DND-41 (cell line): ENCODE results near the gene CNTN5.

ENCODE experiments used
- ATAC-seq: fragments of 200-7000 bp; cut with Tn5 transposase; 3 replicates; pipeline ENCODE4 v1.9.1; 2021; ENCODE audit warnings: low read depth; ENCODE audit not compliant: insufficient read depth
- DNase-seq: peaks from one replicate; pipeline ENCODE4 v3.0.0-alpha.2; 2020
- H2AFZ ChIP-seq: 2 replicates; pipeline ENCODE4 v1.6.0; 2012; ENCODE audit warnings: low read depth, low read length
- H3K27ac ChIP-seq: 2 replicates; pipeline ENCODE4 v1.5.1; 2012; ENCODE audit warnings: low read length, inconsistent platforms
- H3K27me3 ChIP-seq: fragments of 200-600 bp; sonication (generic); 2 replicates; pipeline ENCODE4 v1.6.0; 2012; ENCODE audit warnings: low read length, mild to moderate bottlenecking, inconsistent platforms; ENCODE audit not compliant: insufficient read depth, poor library complexity
- H3K36me3 ChIP-seq: 2 replicates; pipeline ENCODE4 v1.5.1; 2012; ENCODE audit warnings: low read length, inconsistent platforms; ENCODE audit not compliant: insufficient read depth
- H3K4me1 ChIP-seq: 2 replicates; pipeline ENCODE4 v1.5.1; 2012; ENCODE audit warnings: mild to moderate bottlenecking, low read length; ENCODE audit not compliant: insufficient read depth
- H3K4me2 ChIP-seq: 2 replicates; pipeline ENCODE4 v1.6.0; 2012; ENCODE audit warnings: mild to moderate bottlenecking, moderate library complexity, low read length, inconsistent platforms; ENCODE audit not compliant: insufficient read depth
- H3K4me3 ChIP-seq, 2 experiments: fragments of 200-600 bp in 1 of 2; shearing (Covaris generic) in 1 of 2; 2 replicates each; pipeline ENCODE4 v1.5.1; 2012 to 2016; ENCODE audit warnings: inconsistent platforms in 2 of 2, low read length in 2 of 2, mild to moderate bottlenecking in 2 of 2, low read depth in 1 of 2, moderate library complexity in 1 of 2
- H3K79me2 ChIP-seq: 2 replicates; pipeline ENCODE4 v1.6.0; 2012; ENCODE audit warnings: low read length, inconsistent platforms; ENCODE audit not compliant: insufficient read depth
- H3K9ac ChIP-seq: 2 replicates; pipeline ENCODE4 v1.6.0; 2012; ENCODE audit warnings: low read depth, mild to moderate bottlenecking, inconsistent platforms, low read length, moderate library complexity
- H3K9me3 ChIP-seq: 2 replicates; pipeline ENCODE4 v1.5.1; 2012; ENCODE audit warnings: low read length, moderate library complexity, mild to moderate bottlenecking, inconsistent platforms; ENCODE audit not compliant: insufficient read depth, severe bottlenecking
- H4K20me1 ChIP-seq: 2 replicates; pipeline ENCODE4 v1.6.0; 2012; ENCODE audit warnings: low read length; ENCODE audit not compliant: insufficient read depth
- EZH2 ChIP-seq: IDR thresholded peaks from 3 replicates; pipeline ENCODE4 v1.6.1; 2012; ENCODE audit warnings: borderline replicate concordance, low read depth, mild to moderate bottlenecking, moderate library complexity, low read length, inconsistent platforms; ENCODE audit not compliant: severe bottlenecking
- TF ChIP-seq, protein P1 (sequence below): IDR thresholded peaks from 2 replicates; pipeline ENCODE4 v1.5.1; 2012; ENCODE audit warnings: borderline replicate concordance, low read length, moderate library complexity, mild to moderate bottlenecking; ENCODE audit not compliant: poor library complexity, severe bottlenecking; ENCODE audit errors: extremely low read depth

The CNTN5 gene

GRCh38 chr11:99716302-99716701 lies 695.6 kb downstream of the CNTN5 start:
- H3K79me2 ChIP-seq: no peaks in the 10 kb centered on the region
- H3K36me3 ChIP-seq: no peaks in the 10 kb centered on the region
- ATAC-seq (no peak), DNase-seq (no peak)
- no peaks in the 10 kb centered on the region for H4K20me1 ChIP-seq
- no peak overlapping the region for H3K4me3 ChIP-seq
- H3K9ac ChIP-seq: no peak overlapping the region
- H2AFZ ChIP-seq: no peak overlapping the region
- TF ChIP-seq, protein P1, sequence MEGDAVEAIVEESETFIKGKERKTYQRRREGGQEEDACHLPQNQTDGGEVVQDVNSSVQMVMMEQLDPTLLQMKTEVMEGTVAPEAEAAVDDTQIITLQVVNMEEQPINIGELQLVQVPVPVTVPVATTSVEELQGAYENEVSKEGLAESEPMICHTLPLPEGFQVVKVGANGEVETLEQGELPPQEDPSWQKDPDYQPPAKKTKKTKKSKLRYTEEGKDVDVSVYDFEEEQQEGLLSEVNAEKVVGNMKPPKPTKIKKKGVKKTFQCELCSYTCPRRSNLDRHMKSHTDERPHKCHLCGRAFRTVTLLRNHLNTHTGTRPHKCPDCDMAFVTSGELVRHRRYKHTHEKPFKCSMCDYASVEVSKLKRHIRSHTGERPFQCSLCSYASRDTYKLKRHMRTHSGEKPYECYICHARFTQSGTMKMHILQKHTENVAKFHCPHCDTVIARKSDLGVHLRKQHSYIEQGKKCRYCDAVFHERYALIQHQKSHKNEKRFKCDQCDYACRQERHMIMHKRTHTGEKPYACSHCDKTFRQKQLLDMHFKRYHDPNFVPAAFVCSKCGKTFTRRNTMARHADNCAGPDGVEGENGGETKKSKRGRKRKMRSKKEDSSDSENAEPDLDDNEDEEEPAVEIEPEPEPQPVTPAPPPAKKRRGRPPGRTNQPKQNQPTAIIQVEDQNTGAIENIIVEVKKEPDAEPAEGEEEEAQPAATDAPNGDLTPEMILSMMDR: no peak
- no peak for TF ChIP-seq EZH2
- no peak overlapping the region for H3K27ac ChIP-seq
- H3K9me3 ChIP-seq: no peaks in the 10 kb centered on the region
- H3K27me3 ChIP-seq: no peaks in the 10 kb centered on the region
- H3K4me1 ChIP-seq: no peaks in the 10 kb centered on the region
- no peak overlapping the region for H3K4me2 ChIP-seq

GRCh38 chr11:99718291-99718690 lies 697.5 kb downstream of the CNTN5 start:
- H3K9ac ChIP-seq: no peak overlapping the region
- no peak overlapping the region for H3K4me3 ChIP-seq
- TF ChIP-seq EZH2: no peak
- TF ChIP-seq, protein P1: no peak
- no peaks in the 10 kb centered on the region for H3K27me3 ChIP-seq
- ATAC-seq (no peak), DNase-seq (no peak)
- no peaks in the 10 kb centered on the region for H3K36me3 ChIP-seq
- H3K4me1 ChIP-seq: no peaks in the 10 kb centered on the region
- H2AFZ ChIP-seq: no peak overlapping the region
- no peak overlapping the region for H3K27ac ChIP-seq
- H4K20me1 ChIP-seq: no peaks in the 10 kb centered on the region
- H3K79me2 ChIP-seq: no peaks in the 10 kb centered on the region
- no peaks in the 10 kb centered on the region for H3K9me3 ChIP-seq
- H3K4me2 ChIP-seq: no peak overlapping the region

DNA sequence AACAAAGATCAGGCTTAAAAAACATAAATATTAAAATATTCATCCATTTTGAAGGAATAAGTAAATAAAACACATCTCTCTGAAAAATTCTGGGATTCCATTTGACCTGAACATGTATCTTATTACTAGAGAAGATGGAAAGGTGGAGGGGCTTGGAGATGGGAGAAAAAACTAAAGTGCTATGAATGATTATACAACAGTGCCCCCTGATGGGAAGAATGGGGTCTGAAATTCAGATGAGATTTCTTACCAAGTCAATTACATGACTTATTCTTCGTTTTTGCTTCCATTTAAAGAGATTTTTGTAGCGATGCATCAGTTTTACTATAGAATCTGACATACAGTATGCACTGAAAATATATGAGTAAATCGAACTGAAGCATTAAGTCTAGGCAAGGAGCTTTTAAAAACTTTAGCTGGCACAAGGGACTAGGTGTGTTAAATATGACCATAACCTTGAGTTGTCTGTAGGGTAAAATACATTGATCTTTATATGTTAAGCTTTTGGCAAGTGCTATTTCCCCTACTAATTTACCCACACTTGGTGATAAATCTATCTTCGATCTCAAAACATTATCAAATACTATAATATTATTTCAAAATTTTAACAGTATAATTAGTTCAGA lies 718.8 kb downstream of the CNTN5 start:
- Histone ChIP-seq H3K9ac (no peak overlapping the region), H3K79me2 (no peaks in the 10 kb centered on the region), H3K36me3 (no peaks in the 10 kb centered on the region), H3K4me2 (no peak overlapping the region), H4K20me1 (no peaks in the 10 kb centered on the region), H3K27me3 (no peaks in the 10 kb centered on the region), H3K27ac (no peak overlapping the region), H3K9me3 (no peaks in the 10 kb centered on the region), H2AFZ (no peak overlapping the region), H3K4me1 (no peaks in the 10 kb centered on the region), H3K4me3 (no peak overlapping the region)
- no peak for DNase-seq
- no peak for ATAC-seq
- TF ChIP-seq EZH2: no peak
- TF ChIP-seq, protein P1: peak; percentile 63
